22Rv1 (cell line): Measurements from ENCODE around the gene SLC17A3.

Experiments
- H3K27ac ChIP-seq: fragments of 450-650 bp; 2 replicates; pipeline ENCODE4 v1.5.1; 2017
- CTCF ChIP-seq: fragments of 450-650 bp; IDR thresholded peaks from 2 replicates; pipeline ENCODE4 v1.5.1; 2017; ENCODE audit warnings: mild to moderate bottlenecking
- ZFX ChIP-seq: fragments of 450-650 bp; IDR thresholded peaks from 2 replicates; pipeline ENCODE4 v1.6.1; 2017; ENCODE audit warnings: antibody characterized with exemption, borderline replicate concordance

The SLC17A3 gene

GRCh38 chr6:25875926-25876602, 2.0 kb upstream of the SLC17A3 start:
- TF ChIP-seq CTCF: no peak
- TF ChIP-seq ZFX: no peak
- no peak overlapping the region for H3K27ac ChIP-seq

DNA sequence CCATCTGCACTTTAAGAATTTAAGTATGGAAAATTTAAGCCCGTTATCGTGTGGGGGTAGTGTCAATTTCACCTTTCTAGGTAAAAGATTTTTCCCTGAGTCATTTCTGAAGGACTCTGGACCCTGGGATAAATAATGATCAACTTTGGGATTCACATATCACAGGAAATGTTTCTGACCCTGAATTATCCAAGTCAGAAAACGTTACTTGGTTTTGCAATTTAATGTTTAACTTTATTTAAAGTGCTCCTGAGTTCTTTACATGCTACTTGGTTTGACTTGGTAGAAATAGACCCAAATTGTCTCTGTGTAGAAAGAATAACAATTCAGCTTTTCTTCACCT, 1.5 kb upstream of the SLC17A3 start:
- no peak overlapping the region for H3K27ac ChIP-seq
- TF ChIP-seq CTCF (no peak), ZFX (no peak)

GRCh38 chr6:25874822-25875562, 949 bp upstream of the SLC17A3 start:
- TF ChIP-seq ZFX (no peak), CTCF (no peak)
- H3K27ac ChIP-seq: no peak overlapping the region

DNA sequence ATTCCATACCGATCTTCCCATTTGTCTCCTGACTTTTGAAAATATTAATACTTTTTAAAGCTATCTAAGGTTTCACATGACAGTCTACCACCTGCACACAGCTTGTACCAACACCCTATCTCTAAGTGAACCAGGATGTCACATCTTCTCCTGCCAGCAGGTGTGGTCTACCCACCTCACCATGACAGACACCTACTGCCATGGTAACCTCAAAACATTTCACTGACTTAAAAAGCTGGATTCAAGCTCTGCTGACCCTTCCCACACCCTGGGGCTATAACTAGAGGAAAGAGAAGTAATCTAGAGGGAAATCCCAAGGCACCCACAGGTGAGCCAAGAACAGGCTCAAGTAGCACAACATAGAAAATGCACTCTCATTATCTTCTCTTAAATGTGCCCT, 1.2 kb downstream of the SLC17A3 start:
- no peak overlapping the region for H3K27ac ChIP-seq
- TF ChIP-seq ZFX: no peak
- no peak for TF ChIP-seq CTCF

DNA sequence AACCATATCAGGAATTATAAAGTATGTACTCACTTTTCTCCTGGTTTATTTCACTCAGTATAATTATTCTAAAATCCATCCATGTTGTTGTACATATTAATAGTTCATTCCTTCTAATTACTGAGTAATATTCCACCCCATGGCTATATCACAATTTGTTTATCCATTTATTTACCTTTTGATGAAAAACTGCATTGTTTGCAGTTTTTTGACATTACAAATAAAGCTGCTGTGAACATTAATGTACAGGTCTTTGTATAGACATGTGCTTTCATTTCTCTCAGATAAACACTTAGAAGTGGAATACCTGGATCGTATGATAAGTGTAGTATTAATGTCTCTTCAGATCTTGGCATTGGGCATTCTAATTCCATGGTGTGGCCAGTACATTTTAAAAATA, 4.2 kb downstream of the SLC17A3 start:
- no peak overlapping the region for H3K27ac ChIP-seq
- no peak for TF ChIP-seq ZFX
- no peak for TF ChIP-seq CTCF

- no peak for TF ChIP-seq CTCF
- TF ChIP-seq ZFX: no peak
- no peak overlapping the region for H3K27ac ChIP-seq
Measured at GRCh38 chr6:25868436-25869183, 5.4 kb downstream of the SLC17A3 start.

GRCh38 chr6:25866011-25866410, 8.0 kb downstream of the SLC17A3 start:
- H3K27ac ChIP-seq: no peak overlapping the region
- no peak for TF ChIP-seq CTCF
- no peak for TF ChIP-seq ZFX
